Natural killer cell (primary cell): Measurements from ENCODE around the gene OSBPL3. TPM values are rescaled to one million over a fixed set of nuclear protein-coding genes. Genes with fewer than 3 reads are reported as not detected.
A peak's percentile ranks its signal among the peaks of the same experiment; 100 is the strongest.

Experiments used
- ATAC-seq, 3 donors: fragments of 150-1000 bp in 2 of 3; fragments of 200-7000 bp in 1 of 3; cut with Tn5 transposase; 1 replicate in 1 of 3; 2 replicates in 2 of 3; pipeline ENCODE4 v1.10.0; 2021; ENCODE audit warnings: mild to moderate bottlenecking in 2 of 3, moderate library complexity in 2 of 3
- DNase-seq, 2 donors: peaks; one replicate each; pipeline versions ENCODE4 v3.0.0 to v3.0.0-alpha.2; 2013 to 2021; ENCODE audit warnings: mixed read lengths in 1 of 2
- H3K27ac ChIP-seq: one replicate; pipeline ENCODE4 v1.5.1; 2013; ENCODE audit warnings: mild to moderate bottlenecking, low read length
- H3K27me3 ChIP-seq: one replicate; pipeline ENCODE4 v1.6.1; 2013; ENCODE audit warnings: low read length; ENCODE audit not compliant: control insufficient read depth, insufficient read depth
- H3K36me3 ChIP-seq: one replicate; pipeline ENCODE4 v1.6.1; 2013; ENCODE audit warnings: low read length; ENCODE audit not compliant: control insufficient read depth, insufficient read depth
- H3K4me1 ChIP-seq: one replicate; pipeline ENCODE4 v1.6.1; 2013; ENCODE audit warnings: low read length; ENCODE audit not compliant: control insufficient read depth, insufficient read depth
- H3K4me3 ChIP-seq: one replicate; pipeline ENCODE4 v1.5.1; 2013; ENCODE audit warnings: low read length
- H3K9me3 ChIP-seq: one replicate; pipeline ENCODE4 v1.6.1; 2013; ENCODE audit warnings: low read length; ENCODE audit not compliant: control insufficient read depth, insufficient read depth
- H3K27ac Mint-ChIP-seq, 2 donors: one replicate each; pipeline ENCODE4 v1.8.0; 2022; ENCODE audit warnings: mild to moderate bottlenecking in 2 of 2, mixed read lengths in 2 of 2, moderate library complexity in 1 of 2
- H3K27me3 Mint-ChIP-seq, 2 donors: one replicate each; pipeline ENCODE4 v1.8.0; 2022; ENCODE audit warnings: low read depth in 2 of 2, mixed read lengths in 2 of 2
- H3K36me3 Mint-ChIP-seq: one replicate; pipeline ENCODE4 v1.8.0; 2022; ENCODE audit warnings: mixed read lengths
- H3K4me1 Mint-ChIP-seq, 2 donors: one replicate each; pipeline ENCODE4 v1.8.0; 2022; ENCODE audit warnings: mixed read lengths in 2 of 2
- H3K4me3 Mint-ChIP-seq: one replicate; pipeline ENCODE4 v1.8.0; 2022; ENCODE audit warnings: mild to moderate bottlenecking, moderate library complexity, mixed read lengths
- H3K9me3 Mint-ChIP-seq, 2 donors: one replicate each; pipeline ENCODE4 v1.8.0; 2022; ENCODE audit warnings: mixed read lengths in 2 of 2
- WGBS: methylation state at CpG from one replicate; pipeline ENCODE4 v1.1.7; 2013; ENCODE audit warnings: missing lambda C conversion rate; ENCODE audit not compliant: insufficient coverage; 5-methylcytosine and 5-hydroxymethylcytosine counted together
- intact Hi-C: fragments of 100-400 bp; cut with micrococcal nuclease; formaldehyde crosslinking; loops from one replicate; pipeline ENCODE4 v1.14.2; 2022
- total RNA-seq, 4 donors: library from RNA; stranded (reverse); fragments of 120-200 nt in 1 of 4; gene quantifications; one replicate each; pipeline versions ENCODE4 v1.2.3 to v1.2.4, GENCODE V29; 2013 to 2022
- TF ChIP-seq, protein P1 (sequence below): fragments of 200-600 bp; IDR thresholded peaks from one replicate; pipeline ENCODE4 v1.8.0; 2022; ENCODE audit warnings: antibody characterized with exemption

OSBPL3 gene
- total RNA-seq, 3 donors from 2014 or later (not counting 1 experiment from before 2014, with no cell fraction given), result 50.7 to 99.1 (median 65.1) TPM

DNA sequence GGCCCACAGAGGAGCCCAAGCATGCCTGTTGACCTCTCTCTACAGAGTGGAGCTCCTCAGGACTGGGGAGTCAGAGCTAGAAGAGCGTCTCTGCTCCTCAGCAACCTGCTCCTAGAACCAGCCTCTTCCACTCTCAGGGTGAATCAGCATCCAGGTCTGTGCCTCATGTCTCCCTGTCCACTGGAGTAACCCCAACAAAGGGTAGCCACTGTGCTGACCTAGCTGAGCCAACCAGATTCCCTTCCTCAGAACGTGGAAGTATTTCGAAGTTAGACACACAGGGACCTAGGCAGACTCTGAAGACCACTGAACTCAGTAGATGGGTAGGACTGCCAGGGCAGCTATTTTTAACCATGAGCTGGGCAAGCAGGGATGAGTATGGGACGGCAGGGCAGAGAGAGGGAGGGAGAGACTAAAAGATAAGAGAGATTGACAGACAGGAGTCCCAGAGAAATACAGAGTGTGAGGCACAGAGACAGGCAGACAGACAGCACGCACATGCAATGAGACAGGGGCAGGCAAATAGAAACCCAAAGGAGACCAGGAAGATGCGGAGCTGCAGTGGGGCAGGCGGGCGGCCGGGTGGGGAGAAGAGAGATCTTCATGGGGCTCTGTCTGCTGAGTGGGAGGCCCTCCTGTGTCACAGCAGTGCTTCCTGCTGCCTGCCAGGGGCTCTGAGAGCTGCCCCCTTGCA, 56.7 kb downstream of the OSBPL3 start:
- Mint-ChIP-seq H3K9me3 (no peaks in the 10 kb centered on the region), H3K4me1 (peaks cover 73 to 98% of the 10 kb centered on the region in 2 donors), H3K27ac (peak overlapping the region; percentile 81 to 83), H3K27me3 (no peaks in the 10 kb centered on the region), H3K4me3 (no peak overlapping the region), H3K36me3 (no peaks in the 10 kb centered on the region)
- WGBS, result 92% methylated on average over 9 of the region's 9 CpGs
- intact Hi-C loops, result no loop called here
- no peak for DNase-seq
- ATAC-seq, result peak in 1 of 3 donors; percentile 25
- no peak overlapping the region for H3K4me3 ChIP-seq
- H3K27me3 ChIP-seq, result no peaks in the 10 kb centered on the region
- TF ChIP-seq, protein P1, sequence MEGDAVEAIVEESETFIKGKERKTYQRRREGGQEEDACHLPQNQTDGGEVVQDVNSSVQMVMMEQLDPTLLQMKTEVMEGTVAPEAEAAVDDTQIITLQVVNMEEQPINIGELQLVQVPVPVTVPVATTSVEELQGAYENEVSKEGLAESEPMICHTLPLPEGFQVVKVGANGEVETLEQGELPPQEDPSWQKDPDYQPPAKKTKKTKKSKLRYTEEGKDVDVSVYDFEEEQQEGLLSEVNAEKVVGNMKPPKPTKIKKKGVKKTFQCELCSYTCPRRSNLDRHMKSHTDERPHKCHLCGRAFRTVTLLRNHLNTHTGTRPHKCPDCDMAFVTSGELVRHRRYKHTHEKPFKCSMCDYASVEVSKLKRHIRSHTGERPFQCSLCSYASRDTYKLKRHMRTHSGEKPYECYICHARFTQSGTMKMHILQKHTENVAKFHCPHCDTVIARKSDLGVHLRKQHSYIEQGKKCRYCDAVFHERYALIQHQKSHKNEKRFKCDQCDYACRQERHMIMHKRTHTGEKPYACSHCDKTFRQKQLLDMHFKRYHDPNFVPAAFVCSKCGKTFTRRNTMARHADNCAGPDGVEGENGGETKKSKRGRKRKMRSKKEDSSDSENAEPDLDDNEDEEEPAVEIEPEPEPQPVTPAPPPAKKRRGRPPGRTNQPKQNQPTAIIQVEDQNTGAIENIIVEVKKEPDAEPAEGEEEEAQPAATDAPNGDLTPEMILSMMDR, result no peak
- H3K27ac ChIP-seq, result no peak overlapping the region
- no peaks in the 10 kb centered on the region for H3K9me3 ChIP-seq
- no peaks in the 10 kb centered on the region for H3K36me3 ChIP-seq
- peaks cover 20% of the 10 kb centered on the region for H3K4me1 ChIP-seq

DNA sequence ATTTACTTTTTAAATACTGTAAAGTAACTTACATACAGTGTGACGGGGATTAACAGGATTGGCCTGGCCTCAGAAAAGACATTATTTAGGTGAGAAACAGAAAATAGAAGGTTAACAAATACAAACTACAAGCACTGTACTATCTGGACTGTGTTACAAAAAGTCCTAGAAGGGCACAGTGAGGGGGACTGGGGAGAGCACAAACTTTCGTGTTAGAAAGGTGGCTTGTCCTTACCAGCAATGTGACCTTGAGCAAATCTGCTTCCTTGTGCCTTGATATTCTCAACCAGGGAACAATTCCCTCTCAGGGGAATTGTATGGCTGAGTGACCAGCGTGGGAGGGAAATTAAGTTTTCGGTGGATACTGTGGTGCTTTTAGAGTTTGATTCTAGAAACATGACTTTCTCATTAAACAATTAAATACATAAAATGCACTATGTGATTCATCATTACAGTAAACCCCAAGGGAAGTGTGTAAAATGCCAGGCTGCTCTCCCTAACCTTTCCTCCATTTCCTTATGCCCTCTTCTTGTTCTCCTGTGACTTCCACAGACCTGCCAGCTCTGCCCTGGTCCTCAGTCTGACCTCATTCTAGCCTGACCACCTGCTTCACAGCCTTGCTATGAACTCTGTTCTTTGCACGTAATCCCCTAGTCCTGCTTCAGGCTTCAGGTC, 57.7 kb downstream of the OSBPL3 start:
- 73% methylated on average over 2 of the region's 5 CpGs for WGBS
- DNase-seq, result no peak
- ATAC-seq, result no peak
- Histone ChIP-seq H3K4me1 (peaks cover 20% of the 10 kb centered on the region), H3K27me3 (no peaks in the 10 kb centered on the region), H3K9me3 (no peaks in the 10 kb centered on the region), H3K4me3 (no peak overlapping the region), H3K36me3 (no peaks in the 10 kb centered on the region), H3K27ac (no peak overlapping the region)
- Mint-ChIP-seq H3K4me3 (no peak overlapping the region), H3K36me3 (no peaks in the 10 kb centered on the region), H3K27me3 (no peaks in the 10 kb centered on the region), H3K4me1 (peaks cover 81 to 98% of the 10 kb centered on the region in 2 donors), H3K27ac (peak overlapping the region; percentile 81 to 83), H3K9me3 (no peaks in the 10 kb centered on the region)
- intact Hi-C loops, result no loop called here
- TF ChIP-seq, protein P1, result no peak

DNA sequence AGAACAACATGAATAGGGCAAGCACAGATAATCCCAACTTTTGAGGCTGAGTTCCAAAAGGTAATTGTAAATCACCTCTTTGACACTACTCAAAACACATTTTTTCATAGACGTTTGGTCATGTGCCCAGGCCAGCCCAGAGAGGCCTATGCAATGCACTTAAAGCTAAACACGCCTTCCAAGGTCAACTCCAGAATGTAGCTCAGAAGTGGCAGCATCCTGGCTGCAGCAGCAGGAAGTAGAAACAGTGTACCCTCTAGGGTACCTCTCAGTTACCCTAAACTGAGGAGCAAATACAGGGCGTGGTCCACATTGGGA, 58.7 kb downstream of the OSBPL3 start:
- intact Hi-C loops, result no loop called here
- no peaks in the 10 kb centered on the region for H3K9me3 ChIP-seq
- ATAC-seq, result peak in 2 of 3 donors; percentile 38 to 52
- peaks cover 81 to 98% of the 10 kb centered on the region in 2 donors for H3K4me1 Mint-ChIP-seq
- peak overlapping the region; percentile 28 for H3K27ac ChIP-seq
- H3K27ac Mint-ChIP-seq, result peak overlapping the region; percentile 81 to 83
- TF ChIP-seq, protein P1, result no peak
- WGBS, result 59% methylated on average over 3 of the region's 3 CpGs
- H3K4me1 ChIP-seq, result peaks cover 20% of the 10 kb centered on the region
- no peaks in the 10 kb centered on the region for H3K27me3 ChIP-seq
- H3K4me3 ChIP-seq, result no peak overlapping the region
- no peaks in the 10 kb centered on the region for H3K36me3 ChIP-seq
- no peaks in the 10 kb centered on the region for H3K36me3 Mint-ChIP-seq
- no peaks in the 10 kb centered on the region for H3K27me3 Mint-ChIP-seq
- no peaks in the 10 kb centered on the region for H3K9me3 Mint-ChIP-seq
- H3K4me3 Mint-ChIP-seq, result peak overlapping the region; percentile 60
- DNase-seq, result no peak
